Lower leg skin (tissue), 4 donors: ENCODE results near the gene KCTD20. TPM values are rescaled to one million over a fixed set of nuclear protein-coding genes. Genes with fewer than 3 reads are reported as not detected.

Experiments
- DNase-seq, 2 donors: peaks; one replicate each; pipeline ENCODE4 v3.0.0-alpha.2; 2019; ENCODE audit warnings: low spot score in 2 of 2
- H3K4me3 ChIP-seq: fragments of 200-600 bp; sonication (generic); 2 replicates; pipeline ENCODE4 v1.5.1; 2017; ENCODE audit warnings: mild to moderate bottlenecking, low read depth; ENCODE audit not compliant: poor library complexity, severe bottlenecking
- CTCF ChIP-seq, 3 donors: fragments of 450-650 bp; IDR thresholded peaks; one replicate each; pipeline ENCODE4 v1.5.1; 2016; ENCODE audit warnings: antibody characterized with exemption in 3 of 3, mild to moderate bottlenecking in 3 of 3, moderate library complexity in 2 of 3
- POLR2A ChIP-seq, 2 donors: fragments of 450-650 bp; IDR thresholded peaks; one replicate each; pipeline ENCODE4 v1.6.1; 2016 to 2017; ENCODE audit warnings: antibody characterized with exemption in 2 of 2, mild to moderate bottlenecking in 1 of 2, moderate library complexity in 1 of 2
- WGBS, 2 donors: methylation state at CpG; one replicate each; pipeline ENCODE4 v1.1.5; 2018; 5-methylcytosine and 5-hydroxymethylcytosine counted together
- intact Hi-C: fragments of 100-400 bp; cut with DNase I; formaldehyde crosslinking; loops from one replicate; pipeline ENCODE4 v1.15.0; 2023; ENCODE audit warnings: low total_unique reads
- total RNA-seq, 4 donors: library from RNA; depleted of rRNA; stranded (reverse); fragments of >200 nt; gene quantifications; one replicate each; pipeline ENCODE4 v1.1.0, GENCODE V29; 2016

The KCTD20 gene
- total RNA-seq, 4 donors from 2014 or later = 48.5 to 84.1 (median 56.8) TPM

- TF ChIP-seq CTCF (IDR thresholded peaks at IDR 0.05) = no peak
- TF ChIP-seq POLR2A (IDR thresholded peaks at IDR 0.05) = no peak
- DNase-seq = no peak
- no peak overlapping the region for H3K4me3 ChIP-seq
- intact Hi-C loops = no loop called here
- 80 to 97% methylated on average over 6 of the region's 6 CpGs for WGBS, 2 donors
Observed at GRCh38 chr6:36501686-36502085, 58.9 kb downstream of the KCTD20 start.

- 91 to 95% methylated on average over 3 of the region's 3 CpGs for WGBS, 2 donors
- intact Hi-C loops = no loop called here
Observed at GRCh38 chr6:36504181-36504580, 61.4 kb downstream of the KCTD20 start.

GRCh38 chr6:36504982-36505381 lies 62.2 kb downstream of the KCTD20 start:
- 97% methylated on average over 2 of the region's 2 CpGs for WGBS, 2 donors
- no peak overlapping the region for H3K4me3 ChIP-seq
- intact Hi-C loops = no loop called here
- no peak for DNase-seq
- TF ChIP-seq POLR2A (IDR thresholded peaks at IDR 0.05) = no peak
- TF ChIP-seq CTCF (IDR thresholded peaks at IDR 0.05) = no peak

More at GRCh38 chr6:36504181-36504580, 61.4 kb downstream of the KCTD20 start:
- H3K4me3 ChIP-seq = no peak overlapping the region
- DNase-seq = no peak
- no peak for TF ChIP-seq CTCF (IDR thresholded peaks at IDR 0.05)
- no peak for TF ChIP-seq POLR2A (IDR thresholded peaks at IDR 0.05)

- no peak overlapping the region for H3K4me3 ChIP-seq
- WGBS, 2 donors = 79 to 84% methylated on average over 6 of the region's 6 CpGs
- no peak for DNase-seq
- intact Hi-C loops = no loop called here
- TF ChIP-seq POLR2A (IDR thresholded peaks at IDR 0.05) (no peak), CTCF (IDR thresholded peaks at IDR 0.05) (no peak)
Observed at GRCh38 chr6:36505744-36506534, 63.1 kb downstream of the KCTD20 start.

GRCh38 chr6:36506611-36507010 lies 63.8 kb downstream of the KCTD20 start:
- TF ChIP-seq POLR2A (IDR thresholded peaks at IDR 0.05) (no peak), CTCF (IDR thresholded peaks at IDR 0.05) (no peak)
- no peak overlapping the region for H3K4me3 ChIP-seq
- intact Hi-C loops = no loop called here
- DNase-seq = no peak
- 80 to 87% methylated on average over 2 of the region's 2 CpGs for WGBS, 2 donors

GRCh38 chr6:36508532-36508931 lies 65.7 kb downstream of the KCTD20 start:
- intact Hi-C loops = no loop called here
- DNase-seq = no peak
- WGBS, 2 donors = 85 to 87% methylated on average over 7 to 8 of the region's 10 CpGs
- no peak overlapping the region for H3K4me3 ChIP-seq
- TF ChIP-seq CTCF (IDR thresholded peaks at IDR 0.05) = no peak
